Hepatocyte (in vitro differentiated cells): Measurements from ENCODE around the gene LST1. TPM values are rescaled to one million over a fixed set of nuclear protein-coding genes. Genes with fewer than 3 reads are reported as not detected.

Experiments
- DNase-seq: peaks from one replicate; pipeline ENCODE4 v3.0.0-alpha.2; 2016; ENCODE audit warnings: low spot score
- H2AFZ ChIP-seq: fragments of 200-600 bp; sonication (generic); 2 replicates; pipeline ENCODE4 v1.6.0; 2016; ENCODE audit warnings: antibody characterized with exemption, mild to moderate bottlenecking
- H3K27ac ChIP-seq: fragments of 200-600 bp; sonication (generic); 2 replicates; pipeline ENCODE4 v1.5.1; 2016; ENCODE audit warnings: mild to moderate bottlenecking
- H3K27me3 ChIP-seq: fragments of 200-600 bp; sonication (generic); 2 replicates; pipeline ENCODE4 v1.6.1; 2016
- H3K36me3 ChIP-seq: fragments of 200-600 bp; sonication (generic); replicated peaks from 2 replicates; pipeline ENCODE4 v1.5.1; 2016; ENCODE audit warnings: low read depth; ENCODE audit not compliant: insufficient read depth
- H3K4me1 ChIP-seq: fragments of 200-600 bp; sonication (generic); 2 replicates; pipeline ENCODE4 v1.5.1; 2016; ENCODE audit warnings: mild to moderate bottlenecking, moderate library complexity; ENCODE audit not compliant: insufficient read depth
- H3K4me2 ChIP-seq: fragments of 200-600 bp; sonication (generic); 2 replicates; pipeline ENCODE4 v1.6.0; 2016
- H3K4me3 ChIP-seq: fragments of 200-600 bp; sonication (generic); 2 replicates; pipeline ENCODE4 v1.5.1; 2016; ENCODE audit warnings: mild to moderate bottlenecking
- H3K79me2 ChIP-seq: fragments of 200-600 bp; sonication (generic); 2 replicates; pipeline ENCODE4 v1.6.0; 2017; ENCODE audit warnings: mild to moderate bottlenecking
- H3K9me2 ChIP-seq: fragments of 200-600 bp; sonication (generic); replicated peaks from 2 replicates; pipeline ENCODE4 v1.6.0; 2017; ENCODE audit warnings: mild to moderate bottlenecking; ENCODE audit not compliant: insufficient read depth
- H3K9me3 ChIP-seq: fragments of 200-600 bp; sonication (generic); 2 replicates; pipeline ENCODE4 v1.5.1; 2016; ENCODE audit warnings: low read depth, mild to moderate bottlenecking
- H4K20me1 ChIP-seq: fragments of 200-600 bp; sonication (generic); 2 replicates; pipeline ENCODE4 v1.6.0; 2016; ENCODE audit warnings: mild to moderate bottlenecking; ENCODE audit not compliant: insufficient read depth, poor library complexity, severe bottlenecking
- EZH2 ChIP-seq: fragments of 200-600 bp; sonication (generic); IDR thresholded peaks from 2 replicates; pipeline ENCODE4 v1.6.1; 2016; ENCODE audit warnings: antibody characterized with exemption, mild to moderate bottlenecking, borderline replicate concordance
- EZH2phosphoT487 ChIP-seq: fragments of 200-600 bp; sonication (generic); IDR thresholded peaks from one replicate; pipeline ENCODE4 v1.6.1; 2018; ENCODE audit warnings: antibody characterized with exemption, mild to moderate bottlenecking, low read depth, moderate library complexity; ENCODE audit not compliant: unreplicated experiment, severe bottlenecking
- WGBS: methylation state at CpG from one replicate; pipeline ENCODE4 v1.1.6; 2016; ENCODE audit warnings: low lambda C conversion rate; ENCODE audit errors: missing lambda C conversion rate; 5-methylcytosine and 5-hydroxymethylcytosine counted together
- polyA plus RNA-seq: library from polyadenylated mRNA; unstranded; fragments of >200 nt; fragmentation: Nextera tagmentation; extraction: Ambion mirVana; gene quantifications from 2 replicates; pipeline ENCODE4 v1.2.1, GENCODE V29; 2016
- total RNA-seq: library from RNA; depleted of rRNA; stranded (reverse); fragments of >200 nt; gene quantifications from 2 replicates; pipeline ENCODE4 v1.2.3, GENCODE V29; 2014
- TF ChIP-seq, protein P1 (sequence below): fragments of 200-600 bp; sonication (generic); IDR thresholded peaks from 2 replicates; pipeline ENCODE4 v1.5.1; 2016; ENCODE audit warnings: antibody characterized with exemption, mild to moderate bottlenecking; ENCODE audit not compliant: poor library complexity

The LST1 gene
- total and polyA plus RNA-seq, 2 experiments from 2014 or later: 2.4 TPM; not detected in 1

DNA sequence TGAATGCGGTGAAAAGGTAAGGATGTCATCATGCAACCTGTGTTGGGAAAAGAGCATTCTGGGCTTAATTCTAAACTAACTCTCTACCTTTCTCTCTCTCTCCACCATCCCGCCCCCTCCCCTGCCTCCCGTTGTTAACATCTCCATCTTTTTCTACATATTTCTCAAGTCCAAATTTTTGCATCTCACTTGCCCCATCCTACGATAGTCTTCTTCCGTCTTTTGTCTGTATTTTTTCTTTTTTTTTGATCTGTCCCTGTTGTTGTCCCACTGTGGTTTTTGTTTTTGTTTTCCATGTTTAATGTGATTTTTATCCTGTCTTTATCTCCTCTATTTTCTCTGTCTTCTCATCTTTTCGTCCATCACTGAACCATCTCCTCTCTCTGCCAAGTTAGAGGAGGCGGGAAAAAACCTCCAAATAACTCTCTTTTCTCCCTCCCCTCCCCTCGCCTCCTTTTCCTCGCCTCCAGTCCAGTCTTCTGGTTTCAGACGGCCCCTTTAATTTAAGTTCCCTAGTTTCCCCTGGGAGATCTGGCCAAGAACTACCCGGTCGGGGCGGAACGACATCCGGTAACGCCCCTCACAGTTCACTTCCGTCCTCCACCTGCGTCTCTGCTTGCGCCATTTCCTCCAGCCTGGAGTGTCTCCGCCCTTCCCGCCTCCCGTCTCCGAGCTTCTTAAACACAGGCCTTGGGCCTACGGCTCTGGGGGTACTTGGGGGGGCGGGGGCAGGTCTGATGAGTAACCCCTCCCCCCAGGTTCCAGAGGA, 38.9 kb upstream of the LST1 start, which contains the start of gene NFKBIL1:
TSS of gene NFKBIL1 (plus strand) at position 651 of the 769 bp plus-strand sequence. CDS start at position 738, 87 bp downstream.
- TF ChIP-seq EZH2phosphoT487 (no peak), EZH2 (no peak)
- TF ChIP-seq, protein P1, sequence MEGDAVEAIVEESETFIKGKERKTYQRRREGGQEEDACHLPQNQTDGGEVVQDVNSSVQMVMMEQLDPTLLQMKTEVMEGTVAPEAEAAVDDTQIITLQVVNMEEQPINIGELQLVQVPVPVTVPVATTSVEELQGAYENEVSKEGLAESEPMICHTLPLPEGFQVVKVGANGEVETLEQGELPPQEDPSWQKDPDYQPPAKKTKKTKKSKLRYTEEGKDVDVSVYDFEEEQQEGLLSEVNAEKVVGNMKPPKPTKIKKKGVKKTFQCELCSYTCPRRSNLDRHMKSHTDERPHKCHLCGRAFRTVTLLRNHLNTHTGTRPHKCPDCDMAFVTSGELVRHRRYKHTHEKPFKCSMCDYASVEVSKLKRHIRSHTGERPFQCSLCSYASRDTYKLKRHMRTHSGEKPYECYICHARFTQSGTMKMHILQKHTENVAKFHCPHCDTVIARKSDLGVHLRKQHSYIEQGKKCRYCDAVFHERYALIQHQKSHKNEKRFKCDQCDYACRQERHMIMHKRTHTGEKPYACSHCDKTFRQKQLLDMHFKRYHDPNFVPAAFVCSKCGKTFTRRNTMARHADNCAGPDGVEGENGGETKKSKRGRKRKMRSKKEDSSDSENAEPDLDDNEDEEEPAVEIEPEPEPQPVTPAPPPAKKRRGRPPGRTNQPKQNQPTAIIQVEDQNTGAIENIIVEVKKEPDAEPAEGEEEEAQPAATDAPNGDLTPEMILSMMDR: no peak
- Histone ChIP-seq H3K4me1 (peaks cover 10% of the 10 kb centered on the region), H4K20me1 (no peaks in the 10 kb centered on the region), H3K4me2 (peak within 1 kb of the TSS; percentile 85), H3K27me3 (no peaks in the 10 kb centered on the region), H3K9me2 (no peaks in the 10 kb centered on the region), H3K4me3 (peak within 1 kb of the TSS; percentile 43), H3K27ac (peak within 1 kb of the TSS; percentile 76), H3K36me3 (no peaks in the 10 kb centered on the region), H2AFZ (peak within 1 kb of the TSS; percentile 82), H3K79me2 (peaks cover 37% of the 10 kb centered on the region), H3K9me3 (no peaks in the 10 kb centered on the region)
- peak; percentile 97 for DNase-seq
- WGBS: under 1% methylated on average over 25 of the region's 25 CpGs

DNA sequence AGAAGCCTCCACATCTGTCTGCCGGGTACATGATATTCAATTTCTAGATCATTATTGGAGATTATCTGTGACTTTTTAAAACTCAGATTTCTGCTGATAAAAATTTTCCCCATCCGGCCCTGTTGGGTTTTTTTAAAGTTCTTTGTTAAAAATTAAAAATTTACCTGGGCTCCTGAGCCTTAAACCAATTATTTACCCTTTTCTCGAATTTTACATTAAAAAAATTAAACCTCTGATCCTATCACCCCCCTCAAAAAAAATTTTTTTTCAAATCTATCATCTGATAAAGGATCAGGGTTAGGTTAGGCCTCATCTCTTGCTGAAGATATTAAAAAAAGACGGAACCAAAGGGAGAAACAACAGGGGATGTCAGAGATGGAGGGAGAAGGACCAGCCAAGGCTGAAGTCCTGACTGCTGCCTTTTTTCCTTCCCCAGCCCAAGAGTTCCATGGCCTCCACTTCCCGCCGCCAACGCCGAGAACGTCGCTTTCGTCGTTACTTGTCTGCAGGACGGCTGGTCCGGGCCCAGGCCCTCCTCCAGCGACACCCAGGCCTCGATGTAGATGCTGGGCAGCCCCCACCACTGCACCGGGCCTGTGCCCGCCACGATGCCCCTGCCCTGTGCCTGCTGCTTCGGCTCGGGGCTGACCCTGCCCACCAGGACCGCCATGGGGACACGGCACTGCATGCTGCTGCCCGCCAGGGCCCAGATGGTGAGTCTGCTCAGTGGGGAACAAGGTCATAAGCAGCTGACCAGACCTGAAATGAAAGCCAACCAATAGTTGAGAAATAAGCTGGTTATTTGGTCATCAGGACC, 38.1 kb upstream of the LST1 start:
- Histone ChIP-seq H3K9me2 (no peaks in the 10 kb centered on the region), H4K20me1 (no peaks in the 10 kb centered on the region), H3K36me3 (no peaks in the 10 kb centered on the region), H3K79me2 (peaks cover 32% of the 10 kb centered on the region), H2AFZ (peak overlapping the region; percentile 58), H3K27ac (peak overlapping the region; percentile 76), H3K27me3 (no peaks in the 10 kb centered on the region), H3K4me2 (peak overlapping the region; percentile 85), H3K4me1 (peaks cover 10% of the 10 kb centered on the region), H3K9me3 (no peaks in the 10 kb centered on the region), H3K4me3 (peak overlapping the region; percentile 43)
- TF ChIP-seq, protein P1: no peak
- TF ChIP-seq EZH2 (no peak), EZH2phosphoT487 (no peak)
- no peak for DNase-seq
- 81% methylated on average over 22 of the region's 24 CpGs for WGBS

DNA sequence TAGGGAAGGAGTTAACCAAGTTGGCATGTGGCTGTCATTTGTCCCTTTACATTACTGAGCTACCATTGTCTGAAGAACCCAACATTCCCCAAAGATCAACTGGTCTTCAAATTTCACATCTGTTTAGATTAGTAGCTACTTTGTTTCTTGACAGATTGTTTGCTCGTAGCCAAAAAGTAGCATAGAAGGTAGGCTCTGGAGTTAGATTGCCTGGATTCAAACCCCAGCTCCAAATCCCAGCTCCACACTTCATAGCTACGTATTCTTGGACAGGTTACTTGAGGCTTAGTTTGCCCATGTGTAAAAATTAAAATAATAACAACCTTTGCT, 37.6 kb upstream of the LST1 start:
- Histone ChIP-seq H3K9me3 (no peaks in the 10 kb centered on the region), H3K4me2 (peak overlapping the region; percentile 85), H3K27ac (peak overlapping the region; percentile 76), H3K4me3 (no peak overlapping the region), H2AFZ (no peak overlapping the region), H3K4me1 (peaks cover 10% of the 10 kb centered on the region), H3K36me3 (no peaks in the 10 kb centered on the region), H3K79me2 (peaks cover 30% of the 10 kb centered on the region), H3K27me3 (no peaks in the 10 kb centered on the region), H3K9me2 (no peaks in the 10 kb centered on the region), H4K20me1 (no peaks in the 10 kb centered on the region)
- DNase-seq: no peak
- TF ChIP-seq EZH2 (no peak), EZH2phosphoT487 (no peak)
- TF ChIP-seq, protein P1: no peak
- WGBS: 96% methylated on average over 2 of the region's 2 CpGs
